Measurements from ENCODE around the gene IPO5. TPM values are rescaled to one million over a fixed set of nuclear protein-coding genes. Genes with fewer than 3 reads are reported as not detected.
"Not testable (repeated sequence)": the region's sequence is repeated elsewhere in the genome, so short reads cannot be mapped to it uniquely, and the experiment has no call there.

IPO5 gene
- total RNA-seq, 1 donor from 2014 or later: 99.0 TPM

- DNase-seq (ENCODE audit: low read depth in 2 of 2): no peak
These were observed 5.4 kb upstream of the IPO5 start for GRCh38 chr13:97948041-97948440.

- DNase-seq (ENCODE audit: low read depth in 2 of 2): not testable (repeated sequence)
These were observed 4.2 kb upstream of the IPO5 start for GRCh38 chr13:97949316-97949715.

- no peak for DNase-seq (ENCODE audit: low read depth in 2 of 2)
These were observed 2.1 kb upstream of the IPO5 start for GRCh38 chr13:97951376-97951775.

- DNase-seq (ENCODE audit: low read depth in 2 of 2): not testable (repeated sequence)
These were observed 644 bp upstream of the IPO5 start for GRCh38 chr13:97952831-97953230.

GRCh38 chr13:97961340-97961739, 7.9 kb downstream of the IPO5 start:
- DNase-seq (ENCODE audit: low read depth in 2 of 2): no peak

GRCh38 chr13:97962887-97963286, 9.4 kb downstream of the IPO5 start:
- DNase-seq (ENCODE audit: low read depth in 2 of 2): no peak

GRCh38 chr13:97967226-97967625, 13.8 kb downstream of the IPO5 start:
- DNase-seq (ENCODE audit: low read depth in 2 of 2): no peak

GRCh38 chr13:97967948-97968347, 14.5 kb downstream of the IPO5 start:
- DNase-seq (ENCODE audit: low read depth in 2 of 2): no peak

GRCh38 chr13:97971519-97971918, 18.0 kb downstream of the IPO5 start:
- no peak for DNase-seq (ENCODE audit: low read depth in 2 of 2)

GRCh38 chr13:97974773-97975172, 21.3 kb downstream of the IPO5 start:
- DNase-seq (ENCODE audit: low read depth in 2 of 2): no peak

GRCh38 chr13:97975280-97975847, 21.9 kb downstream of the IPO5 start:
- DNase-seq (ENCODE audit: low read depth in 2 of 2): no peak

- peak; percentile 86 to 91 for DNase-seq (ENCODE audit: low read depth in 2 of 2)
These were observed 22.6 kb downstream of the IPO5 start for GRCh38 chr13:97975848-97976609.

GRCh38 chr13:97976610-97977521, 23.4 kb downstream of the IPO5 start:
- DNase-seq (ENCODE audit: low read depth in 2 of 2): peak; percentile 21 to 43

GRCh38 chr13:97977982-97978381, 24.5 kb downstream of the IPO5 start:
- no peak for DNase-seq (ENCODE audit: low read depth in 2 of 2)

- DNase-seq (ENCODE audit: low read depth in 2 of 2): peak in 1 of 2 donors; percentile 74
These were observed 25.2 kb downstream of the IPO5 start for GRCh38 chr13:97978651-97979050.

- DNase-seq (ENCODE audit: low read depth in 2 of 2): no peak
These were observed 25.6 kb downstream of the IPO5 start for GRCh38 chr13:97979051-97979450.

GRCh38 chr13:97979556-97979955, 26.1 kb downstream of the IPO5 start:
- DNase-seq (ENCODE audit: low read depth in 2 of 2): no peak

- DNase-seq (ENCODE audit: low read depth in 2 of 2): peak; percentile 24 to 67
These were observed 28.8 kb downstream of the IPO5 start for GRCh38 chr13:97982286-97982685.

- DNase-seq (ENCODE audit: low read depth in 2 of 2): no peak
These were observed 33.4 kb downstream of the IPO5 start for GRCh38 chr13:97986835-97987234.

- no peak for DNase-seq (ENCODE audit: low read depth in 2 of 2)
These were observed 46.2 kb downstream of the IPO5 start for GRCh38 chr13:97999653-98000052.

GRCh38 chr13:98004107-98004506, 50.6 kb downstream of the IPO5 start:
- peak in 1 of 2 donors; percentile 16 for DNase-seq (ENCODE audit: low read depth in 2 of 2)

GRCh38 chr13:98004997-98005396, 51.5 kb downstream of the IPO5 start:
- not testable (repeated sequence) for DNase-seq (ENCODE audit: low read depth in 2 of 2)
